Kidney glomerular epithelial cell (primary cell): Measurements from ENCODE around the gene PTPRG.

Experiments used
- DNase-seq: peaks from one replicate; lab custom pipeline; 2025; lab: John Stamatoyannopoulos, UW

PTPRG gene

GRCh38 chr3:61650719-61651410 lies 89.5 kb downstream of the PTPRG start:
- DNase-seq, result no peak

- DNase-seq, result no peak
Observed at GRCh38 chr3:61657689-61658088, 96.3 kb downstream of the PTPRG start.

DNA sequence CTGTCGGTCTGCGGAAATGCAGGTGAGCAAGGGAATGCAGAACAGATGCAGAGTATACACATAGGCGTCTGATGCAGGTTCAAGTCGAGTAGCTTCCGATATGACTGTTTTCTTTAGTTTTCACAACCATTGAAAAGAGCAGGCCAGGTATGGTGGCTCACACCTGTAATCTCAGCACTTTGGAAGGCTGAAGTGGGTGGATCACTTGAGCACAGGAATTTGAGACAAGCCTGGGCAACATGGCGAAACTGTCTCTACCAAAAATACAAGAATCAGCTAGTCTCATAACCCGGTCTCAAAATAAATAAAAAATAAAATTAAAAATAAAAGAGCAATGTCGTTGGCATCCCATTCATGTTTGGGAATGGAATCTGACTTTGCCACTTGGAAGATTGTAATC lies 101.5 kb downstream of the PTPRG start:
- no peak for DNase-seq

DNA sequence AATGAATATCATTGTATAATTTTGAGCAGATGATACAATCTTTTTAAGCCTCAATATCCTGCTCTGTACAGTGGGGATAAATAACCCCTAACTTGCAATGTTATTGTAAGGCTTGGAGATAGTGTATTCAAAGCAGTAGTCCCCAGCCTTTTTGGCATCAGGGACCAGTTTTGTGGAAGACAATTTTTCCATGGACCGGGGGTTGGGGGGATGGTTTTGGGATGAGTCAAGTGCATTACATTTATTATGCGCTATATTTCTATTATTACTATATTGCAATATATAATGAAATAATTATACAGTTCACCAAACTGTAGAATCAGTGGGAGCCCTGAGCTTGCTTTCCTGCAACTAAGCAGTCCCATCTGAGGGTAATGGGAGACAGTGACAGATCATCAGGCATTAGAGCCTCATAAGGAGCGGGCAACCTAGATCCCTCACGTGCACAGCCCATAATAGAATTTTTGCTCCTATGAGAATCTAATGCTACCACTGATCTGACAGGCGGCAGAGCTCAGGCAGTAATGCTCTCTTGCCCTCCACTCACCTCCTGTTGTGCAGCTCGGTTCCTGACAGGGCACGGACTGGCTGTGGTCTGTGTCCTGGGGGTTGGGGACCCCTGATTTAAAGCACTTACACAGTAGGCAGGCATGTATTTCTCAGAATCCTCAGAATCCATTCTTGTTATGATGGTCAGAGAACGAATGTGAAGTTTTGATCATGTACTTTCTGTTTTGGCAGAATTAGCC lies 102.2 kb downstream of the PTPRG start:
- DNase-seq, result no peak

GRCh38 chr3:61664105-61664482 lies 102.7 kb downstream of the PTPRG start:
- DNase-seq, result peak; percentile 74

DNA sequence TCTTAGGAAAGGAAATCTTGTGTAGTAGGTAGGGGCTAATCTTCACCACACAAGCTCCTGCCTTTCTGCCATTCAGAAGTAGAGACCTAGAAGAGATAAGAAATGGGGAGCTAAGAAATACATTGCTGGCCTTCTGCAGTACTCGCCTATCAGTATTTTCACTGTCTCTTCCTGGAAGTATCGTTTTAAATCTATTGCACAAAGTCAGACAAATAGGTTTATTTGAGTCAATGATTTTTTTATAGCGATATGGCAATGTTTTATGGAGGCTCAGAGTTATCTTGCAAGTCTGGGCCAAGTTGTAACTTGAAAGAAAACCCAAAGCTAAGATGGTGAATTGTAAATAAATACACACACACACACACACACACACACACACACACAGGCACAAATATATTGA lies 103.8 kb downstream of the PTPRG start:
- no peak for DNase-seq

DNA sequence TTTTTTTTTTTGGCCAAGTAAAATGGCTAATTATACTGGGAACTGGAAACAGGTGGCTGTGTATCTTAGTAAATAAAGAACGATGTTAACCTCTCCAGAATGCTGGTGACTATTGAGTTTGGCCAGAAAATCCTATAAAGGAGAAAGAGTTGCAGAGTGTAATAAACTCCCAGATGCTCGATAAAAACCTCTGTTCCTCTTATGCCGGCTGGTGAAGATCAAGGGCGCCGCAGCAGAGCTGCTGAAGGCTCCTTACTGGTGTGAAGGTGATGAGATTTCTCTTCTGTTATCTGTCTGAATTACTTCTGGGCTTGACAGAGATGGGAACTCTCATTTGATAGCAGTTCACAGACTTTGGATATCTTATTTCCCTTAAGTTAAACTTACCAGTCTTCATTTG lies 104.6 kb downstream of the PTPRG start:
- no peak for DNase-seq

- DNase-seq, result no peak
Observed at GRCh38 chr3:61666615-61667330, 105.4 kb downstream of the PTPRG start.

GRCh38 chr3:61667383-61667782 lies 106.0 kb downstream of the PTPRG start:
- DNase-seq, result no peak

DNA sequence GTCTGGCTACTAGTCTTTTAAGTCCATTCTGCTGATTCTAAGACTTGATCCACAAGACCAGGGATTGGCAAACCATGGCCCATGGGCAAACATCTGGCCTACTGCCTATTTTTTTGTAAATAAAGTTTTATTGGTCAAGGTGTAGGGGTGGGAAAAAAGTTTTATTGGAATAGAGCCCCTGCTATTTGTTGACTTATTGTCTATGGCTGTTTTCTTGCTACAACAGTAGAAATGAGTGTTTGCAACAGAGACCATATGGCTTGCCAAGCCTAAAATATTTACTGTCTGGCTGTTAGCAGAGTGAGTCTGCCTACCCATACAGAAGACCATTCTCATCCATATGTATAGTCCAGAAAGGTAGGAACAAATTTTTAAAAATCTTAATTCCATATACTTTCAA lies 106.4 kb downstream of the PTPRG start:
- DNase-seq, result no peak

GRCh38 chr3:61668317-61668864 lies 107.0 kb downstream of the PTPRG start:
- DNase-seq, result no peak

GRCh38 chr3:61669203-61669602 lies 107.8 kb downstream of the PTPRG start:
- DNase-seq, result no peak

DNA sequence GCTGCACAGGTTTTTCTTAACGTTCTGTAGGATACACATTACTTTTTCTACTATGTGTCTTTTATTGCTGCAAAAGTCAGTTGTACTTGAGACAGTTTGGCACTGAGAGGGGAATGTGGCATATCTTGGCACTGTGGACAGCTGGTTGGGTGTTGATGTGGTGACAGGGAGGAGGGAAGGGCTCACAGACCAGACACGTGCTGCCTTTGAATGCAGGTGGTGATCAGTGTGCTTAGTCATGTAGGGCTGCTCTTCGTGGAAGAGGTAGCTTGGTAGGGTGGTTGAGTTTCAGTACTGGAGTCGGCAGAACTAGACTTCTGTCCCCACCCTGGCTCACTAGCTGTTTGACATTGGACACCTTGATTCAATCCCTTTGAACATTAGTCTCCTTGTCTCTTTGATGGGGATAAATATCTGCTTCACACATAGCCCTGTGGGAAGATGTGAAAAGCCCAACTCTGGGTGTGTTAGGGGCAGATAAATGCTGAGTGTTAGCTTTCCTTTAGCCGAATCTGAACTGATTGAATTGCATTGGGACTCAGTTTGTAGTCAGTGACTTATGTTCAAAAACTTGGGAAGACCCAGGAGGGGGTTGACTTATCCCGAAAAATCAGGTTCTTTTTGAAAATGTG lies 108.4 kb downstream of the PTPRG start:
- no peak for DNase-seq

DNA sequence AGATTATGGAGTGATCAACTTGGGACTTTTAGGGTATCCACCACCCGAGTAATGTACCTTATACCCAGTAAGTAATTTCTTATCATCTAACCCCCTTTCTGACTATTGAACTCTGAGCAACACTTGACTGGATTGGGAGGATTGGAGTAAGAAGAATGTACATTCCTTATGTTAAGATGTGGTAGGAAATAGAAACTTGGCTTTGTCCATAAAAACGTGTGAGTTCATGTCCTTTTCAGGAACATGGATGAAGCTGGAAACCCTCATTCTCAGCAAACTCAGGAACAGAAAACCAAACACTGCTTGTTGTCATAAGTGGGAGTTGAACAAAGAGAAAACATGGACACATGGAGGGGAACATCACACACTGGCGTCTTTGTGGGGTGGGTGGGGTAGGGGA lies 112.3 kb downstream of the PTPRG start:
- DNase-seq, result no peak

- no peak for DNase-seq
Observed at GRCh38 chr3:61674596-61674995, 113.2 kb downstream of the PTPRG start.

DNA sequence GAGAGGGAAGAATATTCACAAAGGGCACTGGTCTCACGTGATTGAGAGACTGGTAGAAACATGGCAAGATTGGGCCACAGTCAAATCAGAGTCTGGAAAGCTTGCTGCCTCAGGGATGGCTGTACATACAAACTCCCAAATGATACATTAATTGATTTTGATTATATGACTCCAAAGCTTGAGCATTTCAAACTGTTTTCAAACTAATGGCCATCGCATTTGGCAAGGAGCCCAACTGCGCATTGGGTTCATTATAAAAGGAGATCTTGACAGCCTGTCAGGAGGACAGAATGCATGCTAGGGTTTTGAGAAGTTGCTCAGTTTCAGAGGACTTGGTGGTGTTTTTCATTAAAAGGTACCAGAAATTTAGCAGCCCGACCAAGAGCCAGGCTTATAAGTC lies 117.7 kb downstream of the PTPRG start:
- no peak for DNase-seq

DNA sequence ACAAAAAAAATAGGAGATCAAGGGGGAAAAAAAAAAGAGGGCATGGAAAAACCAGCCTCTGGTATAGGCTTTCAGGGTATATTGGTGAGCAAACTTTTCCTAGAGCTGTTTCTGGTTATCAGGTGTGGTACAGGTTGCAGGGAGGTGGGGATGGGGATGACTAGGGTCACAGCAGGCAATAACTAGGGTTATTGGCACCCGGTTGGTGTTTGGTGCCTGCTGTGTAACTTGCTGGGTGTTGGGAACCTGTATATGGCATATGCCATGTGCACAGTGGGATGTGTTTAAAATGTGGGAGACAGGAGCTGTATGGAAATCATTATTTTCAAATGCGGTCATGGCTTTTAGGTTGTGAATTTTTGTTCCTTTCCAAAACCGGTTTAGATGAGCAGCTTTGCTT lies 119.2 kb downstream of the PTPRG start:
- no peak for DNase-seq

DNA sequence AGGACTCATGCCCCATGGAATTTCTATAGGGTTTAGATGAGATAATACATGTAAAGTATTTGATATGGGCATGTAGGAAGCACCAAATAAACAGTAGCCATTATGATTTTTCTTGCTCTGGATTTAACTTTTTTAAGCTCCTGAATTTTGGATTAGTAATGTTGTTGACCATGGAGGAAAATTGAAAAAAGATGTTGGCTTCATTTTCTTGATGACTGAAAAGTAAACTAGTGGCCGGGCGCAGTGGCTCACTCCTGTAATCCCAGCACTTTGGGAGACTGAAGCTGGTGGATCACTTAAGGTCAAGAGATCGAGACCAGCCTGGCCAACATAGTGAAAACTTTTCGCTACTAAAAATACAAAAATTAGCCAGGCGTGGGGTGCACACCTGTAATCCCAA lies 120.3 kb downstream of the PTPRG start:
- DNase-seq, result no peak

GRCh38 chr3:61682671-61683548 lies 121.5 kb downstream of the PTPRG start:
- no peak for DNase-seq

DNA sequence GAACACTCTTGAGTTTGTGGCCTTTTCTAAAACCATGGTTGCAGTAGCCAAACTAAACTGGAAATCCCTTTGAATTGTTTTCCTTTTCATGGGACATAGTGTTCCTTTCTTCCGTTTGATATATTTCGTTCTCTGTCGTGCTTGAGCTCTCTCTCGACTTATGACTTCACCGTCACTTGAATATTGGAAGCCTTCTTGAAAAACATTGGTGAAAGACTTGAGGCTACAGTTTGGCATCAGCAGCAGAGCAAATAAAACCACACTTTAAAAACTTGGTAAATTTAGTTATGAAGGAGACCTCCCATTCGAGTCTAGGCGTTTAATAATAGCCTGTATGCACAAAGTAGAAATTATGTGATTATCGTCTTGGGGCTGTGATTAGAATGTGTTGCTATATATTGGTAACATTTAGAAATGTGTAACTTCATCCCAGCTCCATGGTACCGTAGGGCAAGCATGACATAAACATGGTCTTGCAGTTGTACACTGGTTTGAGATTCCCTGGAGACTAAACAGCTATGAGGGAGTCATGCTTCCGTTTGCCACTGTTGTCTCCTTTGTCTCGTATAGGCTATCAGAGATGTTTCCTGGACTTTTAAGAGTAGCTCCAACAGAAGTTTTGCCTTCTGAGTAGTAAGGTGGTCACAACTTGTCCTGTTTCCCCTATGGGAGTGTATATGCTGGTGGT lies 122.3 kb downstream of the PTPRG start:
- no peak for DNase-seq

- no peak for DNase-seq
Observed at GRCh38 chr3:61684386-61684785, 123.0 kb downstream of the PTPRG start.
